HG02938 (cell line): Measurements from ENCODE around the gene GALNT9.
"Not testable (repeated sequence)": the region's sequence is repeated elsewhere in the genome, so short reads cannot be mapped to it uniquely, and the experiment has no call there.

Source experiments
- ATAC-seq: cut with Tn5 transposase; IDR thresholded peaks from one replicate; pipeline ENCODE4 v1.9.1; 2021; ENCODE audit warnings: mild to moderate bottlenecking, moderate library complexity; ENCODE audit not compliant: unreplicated experiment

GALNT9 gene

GRCh38 chr12:132238488-132238854 is 90.9 kb downstream of the GALNT9 start:
- ATAC-seq, result no peak

GRCh38 chr12:132237772-132238487 is 91.5 kb downstream of the GALNT9 start:
- ATAC-seq, result no peak

GRCh38 chr12:132236930-132237771 is 92.2 kb downstream of the GALNT9 start:
- ATAC-seq, result no peak

GRCh38 chr12:132236129-132236929 is 93.1 kb downstream of the GALNT9 start:
- ATAC-seq, result no peak

- no peak for ATAC-seq
These were observed 94.1 kb downstream of the GALNT9 start for GRCh38 chr12:132235116-132235820.

GRCh38 chr12:132230381-132230780 is 99.0 kb downstream of the GALNT9 start:
- no peak for ATAC-seq

GRCh38 chr12:132229926-132230325 is 99.5 kb downstream of the GALNT9 start:
- no peak for ATAC-seq

- ATAC-seq, result no peak
These were observed 100.1 kb downstream of the GALNT9 start for GRCh38 chr12:132229193-132229760.

- ATAC-seq, result no peak
These were observed 100.8 kb downstream of the GALNT9 start for GRCh38 chr12:132228476-132229192.

- ATAC-seq, result no peak
These were observed 101.5 kb downstream of the GALNT9 start for GRCh38 chr12:132227782-132228475.

- ATAC-seq, result no peak
These were observed 102.3 kb downstream of the GALNT9 start for GRCh38 chr12:132227118-132227517.

GRCh38 chr12:132226604-132227003 is 102.8 kb downstream of the GALNT9 start:
- no peak for ATAC-seq

GRCh38 chr12:132225214-132225613 is 104.2 kb downstream of the GALNT9 start:
- no peak for ATAC-seq

- no peak for ATAC-seq
These were observed 104.9 kb downstream of the GALNT9 start for GRCh38 chr12:132224484-132224883.

GRCh38 chr12:132222808-132223173 is 106.6 kb downstream of the GALNT9 start:
- ATAC-seq, result no peak

GRCh38 chr12:132222096-132222807 is 107.1 kb downstream of the GALNT9 start:
- ATAC-seq, result no peak

GRCh38 chr12:132219761-132220160 is 109.6 kb downstream of the GALNT9 start:
- ATAC-seq, result not testable (repeated sequence)

- no peak for ATAC-seq
These were observed 110.1 kb downstream of the GALNT9 start for GRCh38 chr12:132219323-132219722.

- ATAC-seq, result no peak
These were observed 110.5 kb downstream of the GALNT9 start for GRCh38 chr12:132218915-132219314.
